ENCODE measurements around the gene GRK5. TPM values are rescaled to one million over a fixed set of nuclear protein-coding genes. Genes with fewer than 3 reads are reported as not detected.

Gene GRK5
- total RNA-seq, 1 experiment from 2014 or later = 0.82 TPM

DNA sequence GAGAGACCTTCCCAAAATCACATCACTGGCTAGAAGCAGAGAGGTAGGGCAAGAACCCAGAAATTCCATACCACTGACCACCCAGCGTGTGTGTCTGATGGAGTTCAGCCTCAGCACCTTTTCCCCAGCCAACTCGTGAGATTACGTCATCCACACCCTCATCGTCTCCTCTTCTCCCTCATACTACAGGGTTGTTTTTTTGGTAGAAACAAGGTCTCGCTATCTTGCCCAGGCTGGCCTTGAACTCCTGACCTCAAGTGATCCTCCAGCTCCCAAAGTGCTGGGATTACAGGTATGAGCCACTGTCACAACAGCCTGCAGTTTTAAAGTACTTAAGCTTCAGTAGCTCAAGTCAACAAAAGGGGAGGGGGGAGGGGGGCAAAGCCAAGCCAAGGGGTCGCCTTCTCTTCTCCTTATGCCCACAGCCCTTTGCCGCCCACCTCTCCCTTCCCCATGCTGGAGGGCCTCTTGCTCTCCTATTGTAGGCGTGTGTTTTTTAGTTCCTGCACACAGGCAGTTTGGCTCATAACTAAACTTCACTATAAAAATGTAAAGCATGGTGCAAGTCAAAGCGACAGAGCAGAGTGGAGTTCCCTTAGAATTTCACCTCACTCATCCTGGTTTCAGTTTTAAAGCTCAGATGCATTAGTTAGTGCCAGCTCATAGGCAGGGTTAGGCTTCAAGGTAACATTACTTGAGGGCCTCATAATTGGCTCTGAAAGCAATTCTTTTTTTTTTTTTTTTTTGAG, 23.5 kb upstream of the GRK5 start:
- CTCF ChIA-PET = interaction anchor here (0.6 to 1.3 kb wide), 2 partner anchors 16 to 42 kb away, joined by 3 to 5 read pairs; no protein-coding TSS in a partner anchor
- Mint-ChIP-seq H3K27me3 (ENCODE audit: insufficient read depth, unreplicated experiment) (no peaks in the 10 kb centered on the region), H3K9me3 (ENCODE audit: unreplicated experiment) (no peaks in the 10 kb centered on the region), H3K27ac (ENCODE audit: low read depth, unreplicated experiment) (no peak overlapping the region), H3K4me1 (ENCODE audit: insufficient read depth, unreplicated experiment) (no peaks in the 10 kb centered on the region), H3K4me3 (ENCODE audit: unreplicated experiment) (no peak overlapping the region), H3K36me3 (ENCODE audit: insufficient read depth, unreplicated experiment) (no peaks in the 10 kb centered on the region)
- POLR2A ChIA-PET = no interaction called here
- BruUV-seq (replicated peaks) = no TSS peak
- intact Hi-C loops (cut with micrococcal nuclease) = no loop called here
- no peak for DNase-seq (ENCODE audit: unreplicated experiment)
- no peak for TF ChIP-seq CTCF (IDR thresholded peaks at IDR 0.05; ENCODE audit: unreplicated experiment)

- Mint-ChIP-seq H3K27me3 (ENCODE audit: insufficient read depth, unreplicated experiment) (no peaks in the 10 kb centered on the region), H3K4me1 (ENCODE audit: insufficient read depth, unreplicated experiment) (peaks cover 18% of the 10 kb centered on the region), H3K9me3 (ENCODE audit: unreplicated experiment) (no peaks in the 10 kb centered on the region), H3K4me3 (ENCODE audit: unreplicated experiment) (no peak overlapping the region), H3K27ac (ENCODE audit: low read depth, unreplicated experiment) (peak overlapping the region; percentile 73), H3K36me3 (ENCODE audit: insufficient read depth, unreplicated experiment) (no peaks in the 10 kb centered on the region)
- ChIA-PET CTCF (interaction anchor here (0.5 to 3.5 kb wide), 8 partner anchors 9 to 528 kb away, joined by 3 to 21 read pairs (median 3); no protein-coding TSS in a partner anchor), POLR2A (interaction anchor here (0.7 to 2.2 kb wide), 12 partner anchors 9 to 359 kb away, joined by 3 to 14 read pairs (median 4); partner anchors contain the start of genes DENND10, GRK5 and PRDX3)
- no peak for DNase-seq (ENCODE audit: unreplicated experiment)
- TF ChIP-seq CTCF (IDR thresholded peaks at IDR 0.05; ENCODE audit: unreplicated experiment) = no peak
- intact Hi-C loops (cut with micrococcal nuclease) = no loop called here
- BruUV-seq (replicated peaks) = no TSS peak
Measured at GRCh38 chr10:119189811-119190282, 17.5 kb upstream of the GRK5 start.

DNA sequence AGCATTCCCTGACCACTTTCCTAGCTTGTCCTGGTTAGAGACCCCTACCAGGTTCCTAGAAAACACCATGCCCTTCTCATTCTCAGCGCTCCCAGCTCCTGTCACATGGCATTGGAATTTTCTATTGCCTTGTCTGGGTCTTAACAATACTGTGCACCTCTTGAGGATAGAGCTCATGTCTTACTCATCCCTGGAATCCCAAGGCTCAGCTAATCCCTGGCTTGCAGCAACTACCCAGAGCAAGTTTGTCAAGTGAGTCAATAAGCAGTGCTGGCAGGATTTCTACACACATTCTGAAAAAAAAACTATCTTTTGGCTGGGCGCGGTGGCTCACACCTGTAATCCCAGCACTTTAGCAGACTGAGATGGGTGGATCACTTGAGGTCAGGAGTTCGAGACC, 17.0 kb upstream of the GRK5 start:
- intact Hi-C loops (cut with micrococcal nuclease) = no loop called here
- Mint-ChIP-seq H3K36me3 (ENCODE audit: insufficient read depth, unreplicated experiment) (no peaks in the 10 kb centered on the region), H3K4me3 (ENCODE audit: unreplicated experiment) (no peak overlapping the region), H3K27me3 (ENCODE audit: insufficient read depth, unreplicated experiment) (no peaks in the 10 kb centered on the region), H3K4me1 (ENCODE audit: insufficient read depth, unreplicated experiment) (peaks cover 18% of the 10 kb centered on the region), H3K9me3 (ENCODE audit: unreplicated experiment) (no peaks in the 10 kb centered on the region), H3K27ac (ENCODE audit: low read depth, unreplicated experiment) (peak overlapping the region; percentile 73)
- no peak for TF ChIP-seq CTCF (IDR thresholded peaks at IDR 0.05; ENCODE audit: unreplicated experiment)
- peak; percentile 96 for DNase-seq (ENCODE audit: unreplicated experiment)
- POLR2A ChIA-PET = interaction anchor here (0.6 to 2.2 kb wide), 12 partner anchors 10 to 359 kb away, joined by 3 to 14 read pairs (median 4); partner anchors contain the start of genes DENND10, GRK5 and PRDX3
- no TSS peak for BruUV-seq (replicated peaks)
- CTCF ChIA-PET = interaction anchor here (0.5 to 3.5 kb wide), 8 partner anchors 8 to 529 kb away, joined by 3 to 21 read pairs (median 3); no protein-coding TSS in a partner anchor
